ENCODE results near the gene DVL2. TPM values are rescaled to one million over a fixed set of nuclear protein-coding genes. Genes with fewer than 3 reads are reported as not detected.
A peak's percentile ranks its signal among the peaks of the same experiment; 100 is the strongest.

The DVL2 gene
- total and polyA plus RNA-seq, 2 of the 13 experiments (the other 11 are each of a cell fraction or from before 2014, with no cell fraction given), result 5.7 to 38.2 TPM

GRCh38 chr17:7224110-7224509, 10.2 kb downstream of the DVL2 start:
- WGBS (ENCODE audit: low lambda C conversion rate), result 93% methylated on average over 3 of the region's 10 CpGs
- H2AFZ ChIP-seq (ENCODE audit: low read length), result no peak overlapping the region
- no peak overlapping the region for H3K9ac ChIP-seq (ENCODE audit: insufficient read depth, low read depth, low read length)
- peaks cover 14% of the 10 kb centered on the region for H3K79me2 ChIP-seq (ENCODE audit: insufficient read depth, low read length)
- H3K4me2 ChIP-seq (ENCODE audit: low read depth, low read length), result no peak overlapping the region
- no peak for DNase-seq (ENCODE audit: low spot score)
- intact Hi-C loops (cut with micrococcal nuclease; ENCODE audit: unreplicated experiment), result no loop called here
- H3K9me3 ChIP-seq (ENCODE audit: low read length), result no peaks in the 10 kb centered on the region
- ATAC-seq, result no peak
- no peak for FAIRE-seq
- no peak overlapping the region for H3K4me3 ChIP-seq (replicated peaks in 1 of 3; ENCODE audit: insufficient read depth in 1 of 3, low read depth in 2 of 3, low read length in 3 of 3)
- ChIA-PET CTCF (ENCODE audit: low intra/inter-chr PET ratio, low total read pairs) (no interaction called here), POLR2A (interaction anchor here (6.8 kb wide), 1 partner anchor 12 kb away, joined by 140 read pairs; the partner anchor contains the start of genes DVL2 and PHF23)
- TSS peak; percentile 13 for BruUV-seq (replicated peaks)
- peaks cover 24% of the 10 kb centered on the region for H3K4me1 ChIP-seq (ENCODE audit: insufficient read depth, low read length)
- no peaks in the 10 kb centered on the region; a peak in 1 of 5 replicates for H3K27me3 ChIP-seq (ENCODE audit: control insufficient read depth in 1 of 2, insufficient read depth in 2 of 2, low read length in 2 of 2)
- peaks cover 10% of the 10 kb centered on the region; the same call in 1 of the 2 replicates for H4K20me1 ChIP-seq (ENCODE audit: insufficient read depth, low read length)
- TF ChIP-seq BRCA1 (CRISPR knock-in tag; IDR thresholded peaks at IDR 0.05), result no peak
- TF ChIP-seq POLR2G (IDR thresholded peaks at IDR 0.05; ENCODE audit: low read depth, low read length), result peak; percentile 57; the same call in 1 of the 2 replicates
- TF ChIP-seq RBFOX2 (IDR thresholded peaks at IDR 0.05; ENCODE audit: low read depth, low read length), result peak; percentile 42; the same call in 1 of the 2 replicates
- no peak overlapping the region for H3K27ac ChIP-seq (ENCODE audit: extremely low read length, insufficient read depth, low read length)
- peaks cover 21 to 75% of the 10 kb centered on the region in 2 experiments; a peak in 4 of 5 replicates for H3K36me3 ChIP-seq (replicated peaks in 1 of 2; ENCODE audit: control insufficient read depth in 1 of 2, insufficient read depth in 2 of 2, low read length in 2 of 2)
- in situ Hi-C loops (cut with HindIII; ENCODE audit: extremely low pct_ligation_motif_present, low pct_unique_long_range_greater_than_20kb), result no loop called here

- CTCF ChIA-PET (ENCODE audit: low intra/inter-chr PET ratio, low total read pairs), result no interaction called here
- peaks cover 0 to 1% of the 10 kb centered on the region in 2 experiments; a peak in 2 of 5 replicates for H3K27me3 ChIP-seq (ENCODE audit: control insufficient read depth in 1 of 2, insufficient read depth in 2 of 2, low read length in 2 of 2)
- peaks cover 14% of the 10 kb centered on the region for H3K79me2 ChIP-seq (ENCODE audit: insufficient read depth, low read length)
- in situ Hi-C loops (cut with HindIII; ENCODE audit: extremely low pct_ligation_motif_present, low pct_unique_long_range_greater_than_20kb) (no loop called here), intact Hi-C loops (cut with micrococcal nuclease; ENCODE audit: unreplicated experiment) (no loop called here)
- no peak overlapping the region for H3K9ac ChIP-seq (ENCODE audit: insufficient read depth, low read depth, low read length)
- POLR2A ChIA-PET, result interaction anchor here (6.8 kb wide), 1 partner anchor 12 kb away, joined by 140 read pairs; the partner anchor contains the start of genes DVL2 and PHF23
- TF ChIP-seq CSRNP2 (CRISPR knock-in tag; conservative IDR thresholded peaks at IDR 0.05; ENCODE audit: low read depth) (no peak), POGZ (CRISPR knock-in tag; IDR thresholded peaks at IDR 0.05) (no peak)
- WGBS (ENCODE audit: low lambda C conversion rate), result 100% methylated on average over 3 of the region's 4 CpGs
- H3K9me3 ChIP-seq (ENCODE audit: low read length), result no peaks in the 10 kb centered on the region
- no peak overlapping the region for H3K4me2 ChIP-seq (ENCODE audit: low read depth, low read length)
- H3K4me3 ChIP-seq (replicated peaks in 1 of 3; ENCODE audit: insufficient read depth in 1 of 3, low read depth in 2 of 3, low read length in 3 of 3), result no peak overlapping the region
- BruUV-seq (replicated peaks), result no TSS peak
- ATAC-seq, result no peak
- FAIRE-seq, result no peak
- peaks cover 31% of the 10 kb centered on the region for H3K4me1 ChIP-seq (ENCODE audit: insufficient read depth, low read length)
- H3K27ac ChIP-seq (ENCODE audit: extremely low read length, insufficient read depth, low read length), result no peak overlapping the region
- H4K20me1 ChIP-seq (ENCODE audit: insufficient read depth, low read length), result peaks cover 10% of the 10 kb centered on the region; the same call in 1 of the 2 replicates
- no peak overlapping the region for H2AFZ ChIP-seq (ENCODE audit: low read length)
- H3K36me3 ChIP-seq (replicated peaks in 1 of 2; ENCODE audit: control insufficient read depth in 1 of 2, insufficient read depth in 2 of 2, low read length in 2 of 2), result peaks cover 20 to 67% of the 10 kb centered on the region in 2 experiments; a peak in 4 of 5 replicates
- DNase-seq (ENCODE audit: low spot score), result no peak
Observed at GRCh38 chr17:7223375-7223774, 10.9 kb downstream of the DVL2 start.

Data from HepG2 (cell line).